Right cardiac atrium (tissue), 5 donors: Measurements from ENCODE around the gene SCT. TPM values are rescaled to one million over a fixed set of nuclear protein-coding genes. Genes with fewer than 3 reads are reported as not detected.
A peak's percentile ranks its signal among the peaks of the same experiment; 100 is the strongest.

Experiments
- ATAC-seq, 2 donors: fragments of 200-7000 bp; cut with Tn5 transposase; one replicate each; pipeline versions ENCODE4 v1.8.0 to v1.9.1; 2020; ENCODE audit warnings: moderate library complexity in 2 of 2, mild to moderate bottlenecking in 1 of 2
- DNase-seq, 3 donors: peaks; one replicate each; pipeline ENCODE4 v3.0.0-alpha.2; 2020
- H3K27ac ChIP-seq: one replicate; pipeline ENCODE4 v1.5.1; 2013; ENCODE audit warnings: mild to moderate bottlenecking, low read length, control low read depth, moderate library complexity
- H3K27me3 ChIP-seq: one replicate; pipeline ENCODE4 v1.6.1; 2013; ENCODE audit not compliant: control insufficient read depth, insufficient read depth
- H3K4me1 ChIP-seq: one replicate; pipeline ENCODE4 v1.6.1; 2013; ENCODE audit warnings: low read length; ENCODE audit not compliant: control insufficient read depth, insufficient read depth
- H3K4me3 ChIP-seq: one replicate; pipeline ENCODE4 v1.5.1; 2013; ENCODE audit warnings: low read length, control low read depth
- H3K9me3 ChIP-seq: one replicate; pipeline ENCODE4 v1.6.1; 2013; ENCODE audit warnings: low read length; ENCODE audit not compliant: control insufficient read depth
- WGBS: extraction: QIAGEN DNeasy Blood & Tissue Kit; methylation state at CpG from one replicate; pipeline ENCODE4 v1.1.7; 2013; 5-methylcytosine and 5-hydroxymethylcytosine counted together
- intact Hi-C, 4 donors: fragments of 100-400 bp; cut with DNase I; formaldehyde crosslinking; loops; one replicate each; pipeline versions ENCODE4 v1.11.0 to v1.14.0; 2022 to 2023
- polyA plus RNA-seq: library from polyadenylated mRNA; stranded (reverse); fragments of 200-250 nt; gene quantifications from one replicate; pipeline ENCODE4 v1.2.3, GENCODE V29; 2013
- total RNA-seq, 4 donors: library from RNA; stranded (reverse); fragmentation: NEBNext Ultra II Directional; extraction: Animal tissue kit (Norgen Biotek cat#: 25700); gene quantifications; one replicate each; pipeline ENCODE4 v1.2.1, GENCODE V29; 2021
- donor health status: healthy with polysubstance abuse.
- donor health status: DM: no; HTN: yes; CAD: no.
- donor health status: DM: no; HTN: no; CAD: no.
- donor health status: DM: no; HTN: yes; CAD: no; lungs with severe emphysema.
- donor health status: DM: yes; HTN: yes; CAD: no.

SCT gene
- total and polyA plus RNA-seq, 5 donors: 0.79 to 1.2 (median 1.1) TPM; not detected in 2

GRCh38 chr11:620935-621814 is 5.8 kb downstream of the SCT start:
- Histone ChIP-seq H3K27ac (no peak overlapping the region), H3K4me1 (no peaks in the 10 kb centered on the region), H3K27me3 (no peaks in the 10 kb centered on the region), H3K9me3 (no peaks in the 10 kb centered on the region), H3K4me3 (no peak overlapping the region)
- 66% methylated on average over 45 of the region's 45 CpGs for WGBS
- ATAC-seq: no peak
- intact Hi-C loops: no loop called here
- peak in 1 of 3 donors; percentile 60 for DNase-seq

DNA sequence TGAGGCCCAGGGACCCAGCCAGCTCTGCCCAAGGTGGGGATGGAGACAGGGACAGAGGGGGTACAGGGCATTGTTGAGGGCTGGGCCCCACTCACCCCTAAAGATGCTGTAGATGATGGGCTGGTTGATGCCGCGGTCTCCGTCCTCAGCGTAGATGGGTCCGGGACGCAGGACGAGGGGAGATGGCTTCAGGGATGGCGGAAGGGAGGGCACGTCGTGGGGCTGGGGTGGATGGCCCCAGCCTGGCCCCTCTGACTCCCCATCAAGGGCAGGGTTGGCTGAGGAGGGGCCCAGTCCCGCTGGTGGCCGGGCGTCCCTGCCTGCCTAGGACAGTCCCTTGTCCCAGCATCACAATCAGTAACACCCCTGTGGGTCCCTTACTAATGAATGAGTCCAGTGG is 6.8 kb downstream of the SCT start:
- WGBS: 92% methylated on average over 13 of the region's 13 CpGs
- intact Hi-C loops: no loop called here
- no peak overlapping the region for H3K4me3 ChIP-seq
- peak in 1 of 3 donors; percentile 47 for DNase-seq
- H3K27me3 ChIP-seq: no peaks in the 10 kb centered on the region
- H3K9me3 ChIP-seq: no peaks in the 10 kb centered on the region
- H3K27ac ChIP-seq: no peak overlapping the region
- ATAC-seq: no peak
- H3K4me1 ChIP-seq: no peaks in the 10 kb centered on the region

GRCh38 chr11:619628-620050 is 7.3 kb downstream of the SCT start:
- 93% methylated on average over 22 of the region's 22 CpGs for WGBS
- no peaks in the 10 kb centered on the region for H3K9me3 ChIP-seq
- peak in 2 of 3 donors; percentile 62 to 64 for DNase-seq
- no peak overlapping the region for H3K4me3 ChIP-seq
- H3K4me1 ChIP-seq: no peaks in the 10 kb centered on the region
- H3K27me3 ChIP-seq: no peaks in the 10 kb centered on the region
- ATAC-seq: no peak
- intact Hi-C loops: no loop called here
- no peak overlapping the region for H3K27ac ChIP-seq

DNA sequence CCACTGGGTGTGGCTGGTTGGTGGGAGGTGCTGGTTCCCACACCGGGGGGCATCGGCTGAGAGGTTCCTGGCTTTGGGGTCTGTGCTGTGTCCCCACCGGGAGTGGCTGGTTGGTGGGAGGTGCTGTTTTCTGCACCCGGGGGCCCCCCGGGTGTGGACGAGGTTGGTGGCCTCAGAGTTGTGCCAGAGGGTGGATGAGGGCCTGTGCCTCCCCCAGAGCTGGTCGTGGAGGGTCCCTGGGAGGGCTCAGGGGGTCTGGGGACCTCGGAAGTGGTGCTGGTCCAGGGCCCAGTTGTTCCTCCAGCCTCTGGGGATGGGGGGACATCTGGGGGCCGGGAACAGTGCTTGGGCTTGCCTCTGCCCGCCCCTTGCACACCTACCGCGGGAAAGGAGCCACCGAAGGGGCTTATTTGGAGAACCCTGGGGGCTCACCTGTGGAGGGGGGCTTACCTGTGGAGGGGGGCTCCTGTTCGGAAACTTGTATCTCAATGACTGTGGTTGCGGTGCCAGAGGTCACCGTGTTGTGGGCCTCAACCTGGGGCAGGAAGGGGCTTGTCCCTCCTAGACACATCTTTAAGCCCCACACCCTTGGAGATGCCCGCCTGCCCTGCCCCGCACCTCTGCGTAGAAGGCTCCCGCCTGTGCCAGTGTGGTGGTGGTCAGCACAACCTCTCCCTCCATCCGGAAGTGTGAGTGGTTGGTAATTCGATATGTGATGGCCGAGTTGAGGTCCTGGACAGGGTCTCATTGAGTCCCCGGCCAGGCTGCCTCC is 7.9 kb downstream of the SCT start:
- intact Hi-C loops: no loop called here
- Histone ChIP-seq H3K4me3 (no peak overlapping the region), H3K9me3 (no peaks in the 10 kb centered on the region), H3K27ac (no peak overlapping the region), H3K4me1 (no peaks in the 10 kb centered on the region), H3K27me3 (no peaks in the 10 kb centered on the region)
- DNase-seq: peak in 1 of 3 donors; percentile 53
- 92% methylated on average over 24 of the region's 24 CpGs for WGBS
- no peak for ATAC-seq

DNA sequence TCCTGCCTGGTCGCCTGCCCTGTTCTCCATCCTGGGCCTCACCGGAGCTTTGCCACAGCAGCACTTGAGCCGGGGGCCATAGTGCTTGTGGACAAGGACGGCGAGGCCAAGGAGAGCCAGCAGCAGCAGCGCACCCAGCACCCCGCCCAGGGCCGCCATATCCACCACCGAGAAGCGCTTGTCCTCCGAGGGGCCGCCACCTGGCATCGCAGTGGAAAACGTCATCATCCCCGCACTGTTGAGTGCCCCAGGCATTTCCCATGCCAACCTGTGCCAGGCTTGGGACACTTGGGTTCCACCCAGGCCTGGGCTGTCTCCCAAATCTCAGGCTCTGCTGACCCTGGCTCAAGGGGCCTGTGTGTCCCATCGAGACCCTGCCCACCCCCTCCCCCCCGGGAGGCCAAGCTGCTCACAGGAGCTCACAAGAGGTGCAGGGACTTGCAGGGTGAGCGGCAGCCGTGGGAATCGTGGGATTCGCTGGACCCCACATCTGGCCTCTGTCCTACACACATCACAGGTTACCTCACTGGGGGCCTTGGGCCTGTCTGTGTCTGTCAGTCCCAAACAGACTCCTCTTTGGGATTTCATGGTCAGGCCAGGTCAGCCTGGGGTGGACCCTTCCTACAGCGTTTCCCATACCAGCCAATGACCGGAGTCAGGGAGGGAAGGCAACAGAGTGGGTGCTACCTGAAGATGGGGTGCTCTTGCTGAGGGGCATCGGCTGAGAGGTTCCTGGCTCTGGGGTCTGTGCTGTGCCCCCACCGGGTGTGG is 8.9 kb downstream of the SCT start:
- WGBS: 95% methylated on average over 25 of the region's 25 CpGs
- intact Hi-C loops: no loop called here

GRCh38 chr11:617199-617911 is 9.6 kb downstream of the SCT start:
- Histone ChIP-seq H3K4me3 (no peak overlapping the region), H3K9me3 (no peaks in the 10 kb centered on the region), H3K4me1 (no peaks in the 10 kb centered on the region), H3K27ac (no peak overlapping the region), H3K27me3 (no peaks in the 10 kb centered on the region)
- DNase-seq: peak in 1 of 3 donors; percentile 77
- 93% methylated on average over 57 of the region's 57 CpGs for WGBS
- intact Hi-C loops: no loop called here
- no peak for ATAC-seq

More for the DNA sequence above, 8.9 kb downstream of the SCT start:
- no peaks in the 10 kb centered on the region for H3K27me3 ChIP-seq
- ATAC-seq (no peak), DNase-seq (peak in 1 of 3 donors; percentile 64)
- H3K4me3 ChIP-seq: no peak overlapping the region
- H3K9me3 ChIP-seq: no peaks in the 10 kb centered on the region
- no peak overlapping the region for H3K27ac ChIP-seq
- no peaks in the 10 kb centered on the region for H3K4me1 ChIP-seq

DNA sequence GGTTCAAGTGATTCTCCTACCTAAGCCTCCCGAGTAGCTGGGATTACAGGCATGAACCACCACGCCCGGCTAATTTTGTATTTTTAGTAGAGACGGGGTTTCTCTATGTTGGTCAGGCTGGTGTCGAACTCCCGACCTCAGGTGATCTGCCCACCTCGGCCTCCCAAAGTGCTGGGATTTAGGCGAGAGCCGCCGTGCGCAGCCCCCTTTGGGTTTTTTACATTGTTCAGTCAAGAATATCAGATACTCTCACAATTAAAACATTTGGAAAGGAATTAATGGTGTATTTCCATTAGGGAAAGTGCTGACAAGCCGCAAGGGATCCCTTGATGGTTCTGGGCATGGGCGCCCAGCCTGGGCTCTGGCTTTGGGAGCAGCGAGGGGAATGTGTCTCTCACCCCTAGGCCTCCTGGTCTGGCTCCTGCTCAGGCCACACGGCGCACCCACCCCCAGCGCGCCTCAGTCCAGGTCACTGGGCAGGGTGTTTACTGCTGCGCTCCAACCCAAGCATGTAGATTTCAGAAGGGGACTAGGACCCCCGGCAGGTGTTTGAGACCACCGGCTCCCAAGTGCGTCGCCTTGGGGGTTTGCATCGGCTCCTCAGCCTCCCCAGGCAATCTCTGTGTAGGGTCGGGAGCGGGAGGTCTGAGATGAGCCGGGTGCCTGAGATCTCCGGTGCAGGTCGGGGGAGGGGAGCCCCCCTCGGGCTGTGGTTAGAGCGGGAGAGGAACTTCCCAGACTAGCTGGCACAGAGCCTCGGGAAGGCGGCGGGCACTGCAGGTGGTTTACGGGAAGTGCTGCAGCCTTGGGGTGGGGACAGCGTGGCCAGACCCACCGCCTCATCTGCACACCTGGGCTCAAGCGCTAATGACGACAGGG is 10.4 kb downstream of the SCT start:
- H3K9me3 ChIP-seq: no peaks in the 10 kb centered on the region
- peak overlapping the region; percentile 16 for H3K27ac ChIP-seq
- 86% methylated on average over 39 of the region's 39 CpGs for WGBS
- no peak overlapping the region for H3K4me3 ChIP-seq
- intact Hi-C loops: no loop called here
- no peaks in the 10 kb centered on the region for H3K27me3 ChIP-seq
- peak in 2 of 3 donors; percentile 77 to 78 for DNase-seq
- no peaks in the 10 kb centered on the region for H3K4me1 ChIP-seq
- ATAC-seq: no peak

DNA sequence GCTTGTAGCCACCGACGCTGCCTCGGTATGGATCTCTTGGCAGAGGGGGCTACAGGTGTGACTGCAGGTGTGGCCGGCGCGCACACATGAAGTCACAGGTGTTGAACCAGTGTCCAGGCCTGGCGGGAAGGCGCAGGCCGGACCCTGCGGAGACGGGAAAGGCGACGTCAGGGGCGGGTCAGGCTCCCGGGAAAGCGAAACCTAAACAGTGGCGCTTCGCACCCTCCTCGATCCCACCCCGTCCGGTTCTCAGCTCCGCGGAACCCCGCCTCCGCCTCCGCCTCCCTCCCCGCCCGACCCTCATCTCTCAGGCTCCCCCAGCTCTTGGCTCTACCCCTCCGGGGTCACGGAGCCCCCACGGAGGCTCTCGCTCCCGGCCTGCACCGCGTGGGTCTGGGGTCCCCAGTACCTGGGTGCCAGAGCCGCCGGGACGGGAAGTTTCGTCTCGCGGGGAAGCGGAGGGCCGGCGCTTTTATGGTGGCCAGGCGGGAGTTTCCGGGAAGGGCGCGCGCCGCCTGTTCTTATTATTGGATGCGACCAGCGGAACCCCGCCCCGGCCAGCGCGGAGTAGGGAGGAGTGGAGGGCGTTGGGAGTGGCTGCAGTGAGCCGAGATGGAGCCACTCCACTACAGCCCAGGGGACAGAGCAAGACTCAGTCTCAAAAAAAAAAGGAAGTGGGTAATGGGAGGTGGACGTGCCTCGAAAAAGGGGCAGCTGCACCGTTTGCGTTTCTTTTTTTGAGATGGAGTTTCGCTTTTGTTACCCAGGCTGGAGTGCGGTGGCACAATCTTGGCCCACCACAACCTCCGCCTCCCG is 11.3 kb downstream of the SCT start, which contains the start of gene IRF7:
IRF7 (minus strand) TSS at position 447 of the 816 bp plus-strand sequence. CDS start 586 bp downstream, outside the sequence.
- H3K4me3 ChIP-seq: peak within 1 kb of the TSS; percentile 77
- intact Hi-C loops: no loop called here
- WGBS: 5% methylated on average over 66 of the region's 66 CpGs
- no peaks in the 10 kb centered on the region for H3K9me3 ChIP-seq
- no peaks in the 10 kb centered on the region for H3K4me1 ChIP-seq
- DNase-seq (peak; percentile 98 to 99 (median 99)), ATAC-seq (peak; percentile 88 to 91)
- H3K27ac ChIP-seq: peak within 1 kb of the TSS; percentile 92
- H3K27me3 ChIP-seq: no peaks in the 10 kb centered on the region
